HCEC 1CT (cell line): ENCODE measurements around the gene OR2W3.
A peak's percentile ranks its signal among the peaks of the same experiment; 100 is the strongest.

Source experiments
- DNase-seq: peaks from one replicate; pipeline ENCODE4 v3.0.0-alpha.2; 2017

The OR2W3 gene

GRCh38 chr1:247895163-247895637, at the start of gene OR2W3:
TSS of gene OR2W3 (plus strand) at chr1:247895587. CDS start at chr1:247895587, 0 bp downstream.
- no peak for DNase-seq

GRCh38 chr1:247845693-247846017, 49.7 kb upstream of the OR2W3 start:
- DNase-seq: no peak

- DNase-seq: no peak
Measured at GRCh38 chr1:247848346-247848745, 47.0 kb upstream of the OR2W3 start.

GRCh38 chr1:247849616-247850015, 45.8 kb upstream of the OR2W3 start:
- DNase-seq: peak; percentile 66

GRCh38 chr1:247854899-247855545, 40.4 kb upstream of the OR2W3 start:
- DNase-seq: no peak

- DNase-seq: no peak
Measured at GRCh38 chr1:247855911-247856310, 39.5 kb upstream of the OR2W3 start.

- no peak for DNase-seq
Measured at GRCh38 chr1:247857069-247857984, 38.1 kb upstream of the OR2W3 start, which contains the start of gene TRIM58. TSS of gene TRIM58 (plus strand) at chr1:247857187. CDS start at chr1:247857247, 60 bp downstream.

GRCh38 chr1:247857985-247858619, 37.3 kb upstream of the OR2W3 start:
- DNase-seq: no peak

- DNase-seq: no peak
Measured at GRCh38 chr1:247862756-247863155, 32.6 kb upstream of the OR2W3 start.

GRCh38 chr1:247864644-247865043, 30.7 kb upstream of the OR2W3 start:
- DNase-seq: no peak

GRCh38 chr1:247865416-247865815, 30.0 kb upstream of the OR2W3 start:
- peak; percentile 10 for DNase-seq

GRCh38 chr1:247883346-247883745, 12.0 kb upstream of the OR2W3 start:
- DNase-seq: no peak

- DNase-seq: no peak
Measured at GRCh38 chr1:247884797-247885413, 10.5 kb upstream of the OR2W3 start.

GRCh38 chr1:247895976-247896375, 589 bp downstream of the OR2W3 start:
- no peak for DNase-seq

- DNase-seq: no peak
Measured at GRCh38 chr1:247904122-247904521, 8.7 kb downstream of the OR2W3 start.

- no peak for DNase-seq
Measured at GRCh38 chr1:247905181-247905580, 9.8 kb downstream of the OR2W3 start.

GRCh38 chr1:247905910-247906503, 10.6 kb downstream of the OR2W3 start:
- DNase-seq: no peak

GRCh38 chr1:247906504-247907047, 11.2 kb downstream of the OR2W3 start:
- peak; percentile 84 for DNase-seq

- no peak for DNase-seq
Measured at GRCh38 chr1:247908766-247909165, 13.4 kb downstream of the OR2W3 start.

GRCh38 chr1:247913786-247914185, 18.4 kb downstream of the OR2W3 start:
- no peak for DNase-seq

GRCh38 chr1:247914941-247915662, 19.7 kb downstream of the OR2W3 start:
- DNase-seq: peak; percentile 8

GRCh38 chr1:247919952-247920351, 24.6 kb downstream of the OR2W3 start, which contains the start of gene OR2T8:
TSS of gene OR2T8 (plus strand) at chr1:247920252. CDS start at chr1:247921018, 766 bp downstream.
- DNase-seq: no peak
